HepG2 (cell line): Measurements from ENCODE around the gene SMIM41. TPM values are rescaled to one million over a fixed set of nuclear protein-coding genes. Genes with fewer than 3 reads are reported as not detected.

Experiments
- ATAD3A ChIP-seq: sonication (generic); formaldehyde crosslinking; IDR thresholded peaks from 2 replicates; pipeline ENCODE4 v1.4.0; 2020; ENCODE audit warnings: missing genetic modification reagents
- ERF ChIP-seq: IDR thresholded peaks from 2 replicates; pipeline ENCODE4 v1.6.1; 2018; ENCODE audit warnings: missing biosample characterization, missing genetic modification reagents
- HIVEP1 ChIP-seq: sonication (generic); formaldehyde crosslinking; IDR thresholded peaks from 2 replicates; pipeline ENCODE4 v1.4.0; 2020; ENCODE audit warnings: mild to moderate bottlenecking, missing genetic modification reagents
- HNRNPUL1 ChIP-seq: fragments of 200-400 bp; formaldehyde crosslinking; IDR thresholded peaks from 2 replicates; pipeline ENCODE4 v1.6.1; 2017; ENCODE audit warnings: low read depth, mild to moderate bottlenecking, low read length, moderate library complexity
- KDM6A ChIP-seq: IDR thresholded peaks from 2 replicates; pipeline ENCODE4 v1.6.1; 2016; ENCODE audit warnings: low read depth
- LCORL ChIP-seq, 2 experiments: fragments of 450-650 bp in 1 of 2; sonication (generic) in 1 of 2; formaldehyde crosslinking in 1 of 2; IDR thresholded peaks; 2 replicates each; pipeline versions ENCODE4 v1.5.0 to v1.6.1; 2017 to 2020; ENCODE audit warnings: antibody characterized with exemption in 1 of 2, missing genetic modification reagents in 1 of 2
- MBD4 ChIP-seq: IDR thresholded peaks from 2 replicates; pipeline ENCODE4 v1.6.1; 2012; ENCODE audit warnings: low read length, inconsistent platforms, borderline replicate concordance
- NR2F1 ChIP-seq, 2 experiments: fragments of 450-650 bp in 1 of 2; formaldehyde crosslinking in 1 of 2; IDR thresholded peaks; 2 replicates each; pipeline versions ENCODE4 v1.5.0 to v1.6.1; 2016 to 2020; ENCODE audit warnings: mild to moderate bottlenecking in 1 of 2, missing compliant biosample characterization in 1 of 2, missing genetic modification reagents in 1 of 2, moderate library complexity in 1 of 2
- ZNF264 ChIP-seq: sonication (generic); formaldehyde crosslinking; IDR thresholded peaks from 2 replicates; pipeline ENCODE4 v1.4.0; 2020; ENCODE audit warnings: missing genetic modification reagents
- ZNF335 ChIP-seq: sonication (generic); formaldehyde crosslinking; IDR thresholded peaks from 2 replicates; pipeline ENCODE4 v1.4.0; 2020; ENCODE audit warnings: missing genetic modification reagents
- ZNF460 ChIP-seq: sonication (generic); formaldehyde crosslinking; IDR thresholded peaks from 2 replicates; pipeline ENCODE4 v1.5.1; 2020; ENCODE audit warnings: missing genetic modification reagents, mild to moderate bottlenecking, borderline replicate concordance
- ZNF562 ChIP-seq: sonication (generic); formaldehyde crosslinking; IDR thresholded peaks from 2 replicates; pipeline ENCODE4 v1.8.0; 2022; ENCODE audit warnings: missing genetic modification reagents, borderline replicate concordance
- ZNF724P ChIP-seq: sonication (generic); formaldehyde crosslinking; IDR thresholded peaks from 2 replicates; pipeline ENCODE4 v1.8.0; 2022; ENCODE audit warnings: missing genetic modification reagents, borderline replicate concordance
- ZSCAN29 ChIP-seq: sonication (generic); formaldehyde crosslinking; conservative IDR thresholded peaks from 2 replicates; pipeline ENCODE4 v1.4.0; 2020; ENCODE audit warnings: mild to moderate bottlenecking, missing genetic modification reagents
- polyA plus RNA-seq, 8 experiments: library from polyadenylated mRNA; depleted of rRNA in 3 of 8; stranded (reverse) in 7 of 8; unstranded in 1 of 8; fragments of >200 nt; fragmentation: Illumina TruSeq in 4 of 8; extraction: Trizol in 4 of 8; gene quantifications; 2 replicates each; pipeline versions ENCODE4 v1.2.1 to v1.2.3, GENCODE V29; 2011 to 2016; ENCODE audit warnings: low read depth in 4 of 8, missing spikeins in 1 of 8, mixed read lengths in 1 of 8; ENCODE audit not compliant: insufficient read depth in 1 of 8
- total RNA-seq, 5 experiments: library from RNA; depleted of rRNA; stranded (reverse); fragments of >200 nt; fragmentation: Illumina TruSeq; extraction: Trizol; gene quantifications; 2 replicates each; pipeline ENCODE4 v1.2.3, GENCODE V29; 2016; ENCODE audit warnings: low read depth in 1 of 5
- TF ChIP-seq, protein P1 (sequence below): sonication (generic); formaldehyde crosslinking; conservative IDR thresholded peaks from 2 replicates; pipeline ENCODE4 v1.4.0; 2020; ENCODE audit warnings: missing genetic modification reagents
- TF ChIP-seq, protein P2 (sequence below), 2 experiments: IDR thresholded peaks; 2 replicates each; pipeline ENCODE4 v1.6.1; 2011 to 2012; ENCODE audit warnings: low read length in 2 of 2, borderline replicate concordance in 1 of 2, low read depth in 1 of 2, mild to moderate bottlenecking in 1 of 2, moderate library complexity in 1 of 2
- TF ChIP-seq, protein P3 (sequence below): sonication (generic); formaldehyde crosslinking; IDR thresholded peaks from 2 replicates; pipeline ENCODE4 v1.4.0; 2020; ENCODE audit warnings: missing genetic modification reagents
- TF ChIP-seq, protein P4 (sequence below): sonication (generic); formaldehyde crosslinking; IDR thresholded peaks from 2 replicates; pipeline ENCODE4 v1.5.1; 2020; ENCODE audit warnings: missing genetic modification reagents, mild to moderate bottlenecking, borderline replicate concordance
- TF ChIP-seq, protein P5 (sequence below): sonication (generic); formaldehyde crosslinking; IDR thresholded peaks from 2 replicates; pipeline ENCODE4 v1.4.0; 2020; ENCODE audit warnings: low read depth, mild to moderate bottlenecking, missing genetic modification reagents

Gene SMIM41
- total and polyA plus RNA-seq, 2 of the 13 experiments (the other 11 are each of a cell fraction or from before 2014, with no cell fraction given): not detected

DNA sequence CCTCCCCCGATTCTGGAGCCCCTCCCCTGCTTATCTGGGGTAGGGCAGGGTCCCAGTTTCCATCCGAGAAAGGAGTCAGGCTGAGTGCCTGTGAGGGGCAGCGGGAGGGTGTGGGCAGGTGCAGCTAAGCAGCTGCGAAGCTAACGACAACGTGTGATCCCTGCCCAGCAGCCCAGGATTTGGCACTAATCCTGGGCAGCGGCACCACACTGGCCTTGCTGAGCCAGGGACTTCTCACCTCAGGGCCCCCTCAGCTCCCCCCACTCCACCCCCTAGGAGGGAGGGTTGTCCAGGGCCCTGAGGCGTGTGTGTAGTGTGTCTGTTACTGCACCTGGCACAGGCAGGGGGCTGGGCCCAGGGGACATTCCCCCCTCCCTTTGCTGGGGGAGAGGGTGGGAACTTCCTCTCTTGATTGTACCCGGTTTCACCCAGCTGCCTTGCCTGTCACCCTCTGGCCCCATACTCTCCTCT, 1.8 kb downstream of the SMIM41 start (continued):
- TF ChIP-seq MBD4 (no peak), HIVEP1 (CRISPR knock-in tag) (no peak), ZNF724P (CRISPR knock-in tag) (0 out of 2 replicates have a peak, but pooled peaks have one; percentile 38), HNRNPUL1 (no peak), ZNF264 (CRISPR knock-in tag) (peak; percentile 93), KDM6A (no peak), ERF (CRISPR knock-in tag) (0 out of 2 replicates have a peak, but pooled peaks have one; percentile 10), ZNF460 (no peak), NR2F1 (CRISPR knock-in tag; IDR thresholded peaks at IDR 0.05) (no peak), ZNF562 (CRISPR knock-in tag) (no peak), ATAD3A (CRISPR knock-in tag) (no peak), ZSCAN29 (no peak), LCORL (IDR thresholded peaks at IDR 0.05) (no peak), LCORL (CRISPR knock-in tag; IDR thresholded peaks at IDR 0.05) (no peak), ZNF335 (CRISPR knock-in tag) (0 out of 2 replicates have a peak, but pooled peaks have one; percentile 16)
- TF ChIP-seq, protein P1, sequence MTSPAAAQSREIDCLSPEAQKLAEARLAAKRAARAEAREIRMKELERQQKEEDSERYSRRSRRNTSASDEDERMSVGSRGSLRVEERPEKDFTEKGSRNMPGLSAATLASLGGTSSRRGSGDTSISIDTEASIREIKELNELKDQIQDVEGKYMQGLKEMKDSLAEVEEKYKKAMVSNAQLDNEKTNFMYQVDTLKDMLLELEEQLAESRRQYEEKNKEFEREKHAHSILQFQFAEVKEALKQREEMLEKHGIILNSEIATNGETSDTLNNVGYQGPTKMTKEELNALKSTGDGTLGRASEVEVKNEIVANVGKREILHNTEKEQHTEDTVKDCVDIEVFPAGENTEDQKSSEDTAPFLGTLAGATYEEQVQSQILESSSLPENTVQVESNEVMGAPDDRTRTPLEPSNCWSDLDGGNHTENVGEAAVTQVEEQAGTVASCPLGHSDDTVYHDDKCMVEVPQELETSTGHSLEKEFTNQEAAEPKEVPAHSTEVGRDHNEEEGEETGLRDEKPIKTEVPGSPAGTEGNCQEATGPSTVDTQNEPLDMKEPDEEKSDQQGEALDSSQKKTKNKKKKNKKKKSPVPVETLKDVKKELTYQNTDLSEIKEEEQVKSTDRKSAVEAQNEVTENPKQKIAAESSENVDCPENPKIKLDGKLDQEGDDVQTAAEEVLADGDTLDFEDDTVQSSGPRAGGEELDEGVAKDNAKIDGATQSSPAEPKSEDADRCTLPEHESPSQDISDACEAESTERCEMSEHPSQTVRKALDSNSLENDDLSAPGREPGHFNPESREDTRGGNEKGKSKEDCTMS (CRISPR knock-in tag): no peak
- TF ChIP-seq, protein P2, sequence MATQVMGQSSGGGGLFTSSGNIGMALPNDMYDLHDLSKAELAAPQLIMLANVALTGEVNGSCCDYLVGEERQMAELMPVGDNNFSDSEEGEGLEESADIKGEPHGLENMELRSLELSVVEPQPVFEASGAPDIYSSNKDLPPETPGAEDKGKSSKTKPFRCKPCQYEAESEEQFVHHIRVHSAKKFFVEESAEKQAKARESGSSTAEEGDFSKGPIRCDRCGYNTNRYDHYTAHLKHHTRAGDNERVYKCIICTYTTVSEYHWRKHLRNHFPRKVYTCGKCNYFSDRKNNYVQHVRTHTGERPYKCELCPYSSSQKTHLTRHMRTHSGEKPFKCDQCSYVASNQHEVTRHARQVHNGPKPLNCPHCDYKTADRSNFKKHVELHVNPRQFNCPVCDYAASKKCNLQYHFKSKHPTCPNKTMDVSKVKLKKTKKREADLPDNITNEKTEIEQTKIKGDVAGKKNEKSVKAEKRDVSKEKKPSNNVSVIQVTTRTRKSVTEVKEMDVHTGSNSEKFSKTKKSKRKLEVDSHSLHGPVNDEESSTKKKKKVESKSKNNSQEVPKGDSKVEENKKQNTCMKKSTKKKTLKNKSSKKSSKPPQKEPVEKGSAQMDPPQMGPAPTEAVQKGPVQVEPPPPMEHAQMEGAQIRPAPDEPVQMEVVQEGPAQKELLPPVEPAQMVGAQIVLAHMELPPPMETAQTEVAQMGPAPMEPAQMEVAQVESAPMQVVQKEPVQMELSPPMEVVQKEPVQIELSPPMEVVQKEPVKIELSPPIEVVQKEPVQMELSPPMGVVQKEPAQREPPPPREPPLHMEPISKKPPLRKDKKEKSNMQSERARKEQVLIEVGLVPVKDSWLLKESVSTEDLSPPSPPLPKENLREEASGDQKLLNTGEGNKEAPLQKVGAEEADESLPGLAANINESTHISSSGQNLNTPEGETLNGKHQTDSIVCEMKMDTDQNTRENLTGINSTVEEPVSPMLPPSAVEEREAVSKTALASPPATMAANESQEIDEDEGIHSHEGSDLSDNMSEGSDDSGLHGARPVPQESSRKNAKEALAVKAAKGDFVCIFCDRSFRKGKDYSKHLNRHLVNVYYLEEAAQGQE (IDR thresholded peaks at IDR 0.05; ENCODE audit: borderline replicate concordance in 1 of 2, low read depth in 1 of 2, low read length in 2 of 2): 0 out of 4 replicates have a peak, but pooled peaks of 1 of the 2 experiments have one; percentile 20
- TF ChIP-seq, protein P3, sequence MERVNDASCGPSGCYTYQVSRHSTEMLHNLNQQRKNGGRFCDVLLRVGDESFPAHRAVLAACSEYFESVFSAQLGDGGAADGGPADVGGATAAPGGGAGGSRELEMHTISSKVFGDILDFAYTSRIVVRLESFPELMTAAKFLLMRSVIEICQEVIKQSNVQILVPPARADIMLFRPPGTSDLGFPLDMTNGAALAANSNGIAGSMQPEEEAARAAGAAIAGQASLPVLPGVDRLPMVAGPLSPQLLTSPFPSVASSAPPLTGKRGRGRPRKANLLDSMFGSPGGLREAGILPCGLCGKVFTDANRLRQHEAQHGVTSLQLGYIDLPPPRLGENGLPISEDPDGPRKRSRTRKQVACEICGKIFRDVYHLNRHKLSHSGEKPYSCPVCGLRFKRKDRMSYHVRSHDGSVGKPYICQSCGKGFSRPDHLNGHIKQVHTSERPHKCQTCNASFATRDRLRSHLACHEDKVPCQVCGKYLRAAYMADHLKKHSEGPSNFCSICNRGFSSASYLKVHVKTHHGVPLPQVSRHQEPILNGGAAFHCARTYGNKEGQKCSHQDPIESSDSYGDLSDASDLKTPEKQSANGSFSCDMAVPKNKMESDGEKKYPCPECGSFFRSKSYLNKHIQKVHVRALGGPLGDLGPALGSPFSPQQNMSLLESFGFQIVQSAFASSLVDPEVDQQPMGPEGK (CRISPR knock-in tag): peak; percentile 80
- TF ChIP-seq, protein P4, sequence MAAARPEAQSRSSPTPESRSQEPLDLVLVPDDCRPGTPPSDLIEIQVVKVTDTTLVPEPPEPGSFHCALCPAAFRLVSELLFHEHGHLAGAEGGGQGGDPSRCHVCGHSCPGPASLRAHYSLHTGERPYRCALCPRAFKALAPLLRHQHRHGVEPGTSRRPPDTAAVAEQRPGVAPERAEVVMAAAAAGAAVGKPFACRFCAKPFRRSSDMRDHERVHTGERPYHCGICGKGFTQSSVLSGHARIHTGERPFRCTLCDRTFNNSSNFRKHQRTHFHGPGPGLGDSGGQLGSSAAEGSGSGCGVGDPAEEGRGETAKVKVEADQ (CRISPR knock-in tag): no peak
- TF ChIP-seq, protein P5, sequence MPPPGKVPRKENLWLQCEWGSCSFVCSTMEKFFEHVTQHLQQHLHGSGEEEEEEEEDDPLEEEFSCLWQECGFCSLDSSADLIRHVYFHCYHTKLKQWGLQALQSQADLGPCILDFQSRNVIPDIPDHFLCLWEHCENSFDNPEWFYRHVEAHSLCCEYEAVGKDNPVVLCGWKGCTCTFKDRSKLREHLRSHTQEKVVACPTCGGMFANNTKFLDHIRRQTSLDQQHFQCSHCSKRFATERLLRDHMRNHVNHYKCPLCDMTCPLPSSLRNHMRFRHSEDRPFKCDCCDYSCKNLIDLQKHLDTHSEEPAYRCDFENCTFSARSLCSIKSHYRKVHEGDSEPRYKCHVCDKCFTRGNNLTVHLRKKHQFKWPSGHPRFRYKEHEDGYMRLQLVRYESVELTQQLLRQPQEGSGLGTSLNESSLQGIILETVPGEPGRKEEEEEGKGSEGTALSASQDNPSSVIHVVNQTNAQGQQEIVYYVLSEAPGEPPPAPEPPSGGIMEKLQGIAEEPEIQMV (CRISPR knock-in tag): 0 out of 2 replicates have a peak, but pooled peaks have one; percentile 14
